ENCODE data around the gene LRP11. TPM values are rescaled to one million over a fixed set of nuclear protein-coding genes. Genes with fewer than 3 reads are reported as not detected.
A peak's percentile ranks its signal among the peaks of the same experiment; 100 is the strongest.

The LRP11 gene
- total and polyA plus RNA-seq, 2 donors (not counting 1 experiment from before 2014, with no cell fraction given) = 58.4 to 89.5 TPM

DNA sequence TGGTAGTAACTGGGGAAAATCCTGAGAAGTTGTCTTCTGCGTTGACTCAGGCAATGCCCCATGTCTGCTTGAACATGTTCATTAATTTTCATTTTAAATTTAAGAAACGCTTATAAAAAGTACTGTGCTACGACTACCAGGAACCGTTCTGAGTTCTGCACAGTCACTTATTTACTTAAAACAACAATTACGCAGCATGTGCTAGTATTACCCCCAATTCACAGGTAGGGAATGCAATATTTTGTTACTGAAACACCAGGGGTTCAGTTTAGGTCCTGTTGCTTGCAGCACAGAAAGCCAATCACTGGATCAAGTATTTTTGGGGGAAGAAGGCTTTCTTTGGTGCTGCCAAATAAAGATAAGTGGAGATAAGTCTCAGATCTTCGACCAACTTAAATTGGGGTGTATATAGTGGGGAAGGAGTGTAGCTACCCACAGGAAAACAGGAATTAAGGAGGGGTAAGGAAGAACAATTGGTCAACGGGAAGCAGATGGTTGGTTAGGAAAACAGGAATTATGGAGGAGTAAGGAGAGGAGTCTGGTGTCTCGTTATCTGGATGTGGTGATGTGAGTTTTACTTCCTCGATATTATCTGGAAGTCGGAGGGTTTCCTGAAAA, 5.2 kb upstream of the LRP11 start:
- H3K4me1 ChIP-seq (ENCODE audit: control insufficient read depth, extremely low read depth, insufficient read depth, low read length) = no peaks in the 10 kb centered on the region
- H3K4me2 ChIP-seq (ENCODE audit: extremely low read depth, insufficient read depth, low read length) = no peak overlapping the region
- H3K27ac ChIP-seq (ENCODE audit: insufficient read depth, low read length) = no peak overlapping the region
- no peaks in the 10 kb centered on the region for H3K9me3 ChIP-seq (ENCODE audit: control insufficient read depth, insufficient read depth, low read depth, low read length)
- TF ChIP-seq, protein P1, sequence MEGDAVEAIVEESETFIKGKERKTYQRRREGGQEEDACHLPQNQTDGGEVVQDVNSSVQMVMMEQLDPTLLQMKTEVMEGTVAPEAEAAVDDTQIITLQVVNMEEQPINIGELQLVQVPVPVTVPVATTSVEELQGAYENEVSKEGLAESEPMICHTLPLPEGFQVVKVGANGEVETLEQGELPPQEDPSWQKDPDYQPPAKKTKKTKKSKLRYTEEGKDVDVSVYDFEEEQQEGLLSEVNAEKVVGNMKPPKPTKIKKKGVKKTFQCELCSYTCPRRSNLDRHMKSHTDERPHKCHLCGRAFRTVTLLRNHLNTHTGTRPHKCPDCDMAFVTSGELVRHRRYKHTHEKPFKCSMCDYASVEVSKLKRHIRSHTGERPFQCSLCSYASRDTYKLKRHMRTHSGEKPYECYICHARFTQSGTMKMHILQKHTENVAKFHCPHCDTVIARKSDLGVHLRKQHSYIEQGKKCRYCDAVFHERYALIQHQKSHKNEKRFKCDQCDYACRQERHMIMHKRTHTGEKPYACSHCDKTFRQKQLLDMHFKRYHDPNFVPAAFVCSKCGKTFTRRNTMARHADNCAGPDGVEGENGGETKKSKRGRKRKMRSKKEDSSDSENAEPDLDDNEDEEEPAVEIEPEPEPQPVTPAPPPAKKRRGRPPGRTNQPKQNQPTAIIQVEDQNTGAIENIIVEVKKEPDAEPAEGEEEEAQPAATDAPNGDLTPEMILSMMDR (conservative IDR thresholded peaks at IDR 0.05 in 1 of 2, IDR thresholded peaks at IDR 0.05 in 1 of 2; ENCODE audit: low read depth in 1 of 2, low read length in 2 of 2) = no peak
- no peak for TF ChIP-seq EZH2 (IDR thresholded peaks at IDR 0.05; ENCODE audit: low read length, missing control alignments)
- H3K36me3 ChIP-seq (ENCODE audit: control insufficient read depth, insufficient read depth, low read length) = no peaks in the 10 kb centered on the region
- no peak for DNase-seq (ENCODE audit: low read depth in 2 of 2)
- no peak overlapping the region for H3K9ac ChIP-seq (ENCODE audit: insufficient read depth, low read length)
- no peaks in the 10 kb centered on the region for H3K27me3 ChIP-seq (ENCODE audit: control insufficient read depth, insufficient read depth, low read length)
- no peak overlapping the region for H3K4me3 ChIP-seq (replicated peaks in 1 of 4; ENCODE audit: control extremely low read depth in 1 of 4, insufficient read depth in 1 of 4, low read depth in 3 of 4, low read length in 4 of 4)
- H3K79me2 ChIP-seq (ENCODE audit: control insufficient read depth, insufficient read depth, low read length) = no peaks in the 10 kb centered on the region
- no peaks in the 10 kb centered on the region for H4K20me1 ChIP-seq (ENCODE audit: control insufficient read depth, extremely low read depth, insufficient read depth, low read length)
- H2AFZ ChIP-seq (ENCODE audit: low read length) = no peak overlapping the region

DNA sequence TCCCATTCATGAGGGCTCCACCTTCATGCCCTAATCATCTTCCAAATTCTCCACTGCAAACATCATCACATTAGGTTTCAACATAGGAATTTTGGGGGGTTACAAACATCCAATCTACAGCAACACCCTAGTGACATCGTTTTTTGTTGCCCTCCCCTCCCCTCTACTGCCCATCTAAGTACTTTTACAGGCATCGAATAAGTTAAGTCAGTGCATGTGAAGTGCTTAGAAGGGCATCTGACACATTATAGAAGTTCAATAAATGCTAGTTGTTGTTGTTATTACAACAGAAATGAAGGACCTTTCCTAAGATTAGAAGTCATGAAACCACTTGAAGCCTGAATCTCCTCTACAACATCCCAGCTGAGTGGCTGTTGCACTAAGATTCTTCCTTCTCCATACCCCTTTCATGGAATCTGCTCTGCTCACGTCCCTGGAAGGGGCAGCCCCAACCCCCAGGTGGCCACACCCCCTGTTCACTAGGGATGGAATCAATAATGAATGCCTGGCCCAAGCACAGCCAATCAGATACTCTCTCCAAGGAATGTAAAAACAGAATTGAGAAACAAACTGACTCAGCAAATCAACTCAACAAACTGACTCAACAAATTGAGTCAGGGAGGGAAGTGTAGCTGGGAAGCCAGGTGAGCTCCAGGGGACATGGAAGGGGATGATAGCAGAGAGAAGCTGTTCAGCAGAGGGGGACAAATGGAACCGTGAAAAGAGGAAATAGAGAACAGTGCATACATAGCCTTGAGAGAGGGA, 3.9 kb upstream of the LRP11 start:
- no peaks in the 10 kb centered on the region for H4K20me1 ChIP-seq (ENCODE audit: control insufficient read depth, extremely low read depth, insufficient read depth, low read length)
- H3K36me3 ChIP-seq (ENCODE audit: control insufficient read depth, insufficient read depth, low read length) = no peaks in the 10 kb centered on the region
- no peak overlapping the region for H3K9ac ChIP-seq (ENCODE audit: insufficient read depth, low read length)
- H3K27me3 ChIP-seq (ENCODE audit: control insufficient read depth, insufficient read depth, low read length) = no peaks in the 10 kb centered on the region
- no peaks in the 10 kb centered on the region for H3K79me2 ChIP-seq (ENCODE audit: control insufficient read depth, insufficient read depth, low read length)
- H3K4me1 ChIP-seq (ENCODE audit: control insufficient read depth, extremely low read depth, insufficient read depth, low read length) = no peaks in the 10 kb centered on the region
- TF ChIP-seq, protein P1 (conservative IDR thresholded peaks at IDR 0.05 in 1 of 2, IDR thresholded peaks at IDR 0.05 in 1 of 2; ENCODE audit: low read depth in 1 of 2, low read length in 2 of 2) = no peak
- no peak for TF ChIP-seq EZH2 (IDR thresholded peaks at IDR 0.05; ENCODE audit: low read length, missing control alignments)
- DNase-seq (ENCODE audit: low read depth in 2 of 2) = no peak
- no peak overlapping the region for H2AFZ ChIP-seq (ENCODE audit: low read length)
- no peak overlapping the region for H3K27ac ChIP-seq (ENCODE audit: insufficient read depth, low read length)
- H3K4me3 ChIP-seq (replicated peaks in 1 of 4; ENCODE audit: control extremely low read depth in 1 of 4, insufficient read depth in 1 of 4, low read depth in 3 of 4, low read length in 4 of 4) = no peak overlapping the region
- no peaks in the 10 kb centered on the region for H3K9me3 ChIP-seq (ENCODE audit: control insufficient read depth, insufficient read depth, low read depth, low read length)
- H3K4me2 ChIP-seq (ENCODE audit: extremely low read depth, insufficient read depth, low read length) = no peak overlapping the region

DNA sequence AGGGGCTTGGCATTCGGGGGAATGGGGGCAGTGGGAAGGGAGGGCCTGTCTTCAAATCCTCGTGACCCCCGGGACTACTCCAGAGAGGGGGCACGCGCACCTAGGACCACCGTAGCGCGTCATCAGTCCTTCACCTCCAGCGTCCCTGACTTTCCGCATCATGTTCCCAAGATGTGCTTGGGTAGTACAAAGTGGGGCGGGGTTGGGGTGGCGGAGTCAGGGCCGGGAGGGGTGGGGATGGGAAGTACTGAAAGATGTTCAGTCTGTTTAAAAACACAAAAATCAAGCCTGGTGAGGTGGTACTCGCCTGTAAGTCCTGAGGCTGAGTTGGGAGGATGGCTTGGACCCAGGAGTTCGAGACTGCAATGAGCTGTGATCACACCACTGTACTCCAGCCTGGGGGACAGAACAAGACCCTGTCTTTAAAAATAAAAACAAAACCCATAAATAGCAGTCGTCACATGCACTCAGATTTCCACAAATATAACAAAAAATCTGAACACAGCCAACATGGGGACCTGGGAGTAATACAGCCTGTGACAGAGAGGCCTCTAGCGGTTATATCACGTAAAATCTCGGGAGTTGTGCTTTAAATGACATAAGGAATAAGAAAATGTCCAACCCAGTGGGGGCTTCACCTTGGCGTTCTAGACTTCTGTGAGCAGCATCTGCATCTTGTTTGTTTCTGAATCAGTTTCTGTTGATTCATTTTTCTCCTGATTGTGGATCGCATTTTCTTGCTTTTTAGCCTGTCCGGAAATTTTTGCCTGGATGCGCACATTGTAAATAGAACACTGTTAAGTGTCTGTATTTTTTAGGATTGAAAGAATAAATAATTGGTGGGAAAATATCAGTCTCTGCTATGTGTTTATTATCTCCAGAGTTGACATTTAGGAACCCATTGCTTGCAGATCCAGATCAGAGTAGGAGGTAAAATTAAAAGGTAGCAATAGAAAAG, 698 bp upstream of the LRP11 start:
- Histone ChIP-seq H3K4me1 (ENCODE audit: control insufficient read depth, extremely low read depth, insufficient read depth, low read length) (peaks cover 15% of the 10 kb centered on the region), H4K20me1 (ENCODE audit: control insufficient read depth, extremely low read depth, insufficient read depth, low read length) (no peaks in the 10 kb centered on the region), H3K9me3 (ENCODE audit: control insufficient read depth, insufficient read depth, low read depth, low read length) (no peaks in the 10 kb centered on the region), H3K27ac (ENCODE audit: insufficient read depth, low read length) (peak overlapping the region; percentile 73), H3K9ac (ENCODE audit: insufficient read depth, low read length) (peak overlapping the region; percentile 48), H3K4me3 (replicated peaks in 1 of 4; ENCODE audit: control extremely low read depth in 1 of 4, insufficient read depth in 1 of 4, low read depth in 3 of 4, low read length in 4 of 4) (peak overlapping the region; percentile 49 to 76 (median 54)), H2AFZ (ENCODE audit: low read length) (peak overlapping the region; percentile 76), H3K36me3 (ENCODE audit: control insufficient read depth, insufficient read depth, low read length) (no peaks in the 10 kb centered on the region), H3K79me2 (ENCODE audit: control insufficient read depth, insufficient read depth, low read length) (peaks cover 24% of the 10 kb centered on the region), H3K4me2 (ENCODE audit: extremely low read depth, insufficient read depth, low read length) (peak overlapping the region; percentile 88), H3K27me3 (ENCODE audit: control insufficient read depth, insufficient read depth, low read length) (no peaks in the 10 kb centered on the region)
- TF ChIP-seq EZH2 (IDR thresholded peaks at IDR 0.05; ENCODE audit: low read length, missing control alignments) = no peak
- TF ChIP-seq, protein P1 (conservative IDR thresholded peaks at IDR 0.05 in 1 of 2, IDR thresholded peaks at IDR 0.05 in 1 of 2; ENCODE audit: low read depth in 1 of 2, low read length in 2 of 2) = peak; percentile 73 to 74
- peak; percentile 68 to 84 for DNase-seq (ENCODE audit: low read depth in 2 of 2)

All from fibroblast of lung (primary cell).